ENCODE results near the gene SH3BGRL3. TPM values are rescaled to one million over a fixed set of nuclear protein-coding genes. Genes with fewer than 3 reads are reported as not detected.

Gene SH3BGRL3
- total and polyA plus RNA-seq, 2 experiments from 2014 or later, result 30.9 to 370 TPM

DNA sequence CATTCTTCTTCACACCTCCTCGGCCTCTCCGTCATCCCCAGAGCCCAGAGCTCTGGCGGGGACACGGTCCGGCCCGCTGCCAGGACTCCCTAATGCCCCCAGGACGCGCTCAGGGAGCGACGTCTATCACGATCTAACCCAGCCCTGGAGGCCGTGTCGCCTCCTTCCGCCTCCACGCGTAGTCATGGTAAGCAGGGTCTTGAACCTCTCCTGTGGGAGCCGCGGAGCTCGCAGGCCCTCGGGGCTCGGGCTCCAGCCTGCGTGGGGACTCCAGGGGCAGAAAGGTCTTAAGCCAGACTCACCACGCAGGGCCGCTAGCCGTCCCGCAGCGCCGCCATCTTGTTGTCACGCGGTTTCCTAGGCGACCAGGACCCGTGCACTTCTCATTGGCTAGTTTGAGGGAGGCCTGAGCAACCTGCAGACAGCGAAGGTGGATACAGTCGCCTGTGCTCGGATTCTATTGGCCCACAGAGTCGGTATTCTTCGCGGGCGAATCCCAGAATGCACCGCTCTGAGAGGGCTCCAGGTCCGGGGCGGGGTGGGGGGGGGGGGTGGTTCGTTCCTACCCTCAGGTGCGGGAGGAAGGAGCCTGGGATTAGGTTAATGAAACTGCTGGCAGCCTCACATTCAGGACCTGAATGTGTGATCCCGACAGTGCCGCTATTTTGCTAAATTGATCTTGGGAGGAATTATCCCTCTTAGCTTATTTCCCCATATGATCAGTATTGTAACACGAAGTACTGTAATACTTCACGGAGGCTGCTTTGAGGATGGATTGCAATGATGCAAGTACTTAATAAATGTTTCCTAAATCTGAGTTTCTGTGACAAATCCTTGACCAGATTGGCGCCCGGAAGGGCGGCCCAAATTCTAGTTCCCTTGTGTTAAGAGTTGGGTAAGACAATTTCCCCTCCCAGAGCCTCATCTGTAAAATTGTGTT lies 26.7 kb downstream of the SH3BGRL3 start, which contains the start of gene UBXN11:
Gene UBXN11 (minus strand): TSS at position 347 of the 940 bp plus-strand sequence. CDS start 3,753 bp downstream, outside the sequence.
- TF ChIP-seq, protein P1, sequence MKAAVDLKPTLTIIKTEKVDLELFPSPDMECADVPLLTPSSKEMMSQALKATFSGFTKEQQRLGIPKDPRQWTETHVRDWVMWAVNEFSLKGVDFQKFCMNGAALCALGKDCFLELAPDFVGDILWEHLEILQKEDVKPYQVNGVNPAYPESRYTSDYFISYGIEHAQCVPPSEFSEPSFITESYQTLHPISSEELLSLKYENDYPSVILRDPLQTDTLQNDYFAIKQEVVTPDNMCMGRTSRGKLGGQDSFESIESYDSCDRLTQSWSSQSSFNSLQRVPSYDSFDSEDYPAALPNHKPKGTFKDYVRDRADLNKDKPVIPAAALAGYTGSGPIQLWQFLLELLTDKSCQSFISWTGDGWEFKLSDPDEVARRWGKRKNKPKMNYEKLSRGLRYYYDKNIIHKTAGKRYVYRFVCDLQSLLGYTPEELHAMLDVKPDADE (IDR thresholded peaks at IDR 0.05), result no peak
- TF ChIP-seq, protein P2, sequence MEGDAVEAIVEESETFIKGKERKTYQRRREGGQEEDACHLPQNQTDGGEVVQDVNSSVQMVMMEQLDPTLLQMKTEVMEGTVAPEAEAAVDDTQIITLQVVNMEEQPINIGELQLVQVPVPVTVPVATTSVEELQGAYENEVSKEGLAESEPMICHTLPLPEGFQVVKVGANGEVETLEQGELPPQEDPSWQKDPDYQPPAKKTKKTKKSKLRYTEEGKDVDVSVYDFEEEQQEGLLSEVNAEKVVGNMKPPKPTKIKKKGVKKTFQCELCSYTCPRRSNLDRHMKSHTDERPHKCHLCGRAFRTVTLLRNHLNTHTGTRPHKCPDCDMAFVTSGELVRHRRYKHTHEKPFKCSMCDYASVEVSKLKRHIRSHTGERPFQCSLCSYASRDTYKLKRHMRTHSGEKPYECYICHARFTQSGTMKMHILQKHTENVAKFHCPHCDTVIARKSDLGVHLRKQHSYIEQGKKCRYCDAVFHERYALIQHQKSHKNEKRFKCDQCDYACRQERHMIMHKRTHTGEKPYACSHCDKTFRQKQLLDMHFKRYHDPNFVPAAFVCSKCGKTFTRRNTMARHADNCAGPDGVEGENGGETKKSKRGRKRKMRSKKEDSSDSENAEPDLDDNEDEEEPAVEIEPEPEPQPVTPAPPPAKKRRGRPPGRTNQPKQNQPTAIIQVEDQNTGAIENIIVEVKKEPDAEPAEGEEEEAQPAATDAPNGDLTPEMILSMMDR (conservative IDR thresholded peaks at IDR 0.05; ENCODE audit: low read depth in 2 of 2), result no peak
- no peak for TF ChIP-seq CREB1 (CRISPR knock-in tag; IDR thresholded peaks at IDR 0.05; ENCODE audit: low read depth)
- TF ChIP-seq STAT1 (IDR thresholded peaks at IDR 0.05; ENCODE audit: unreplicated experiment), result no peak
- TF ChIP-seq, protein P3, sequence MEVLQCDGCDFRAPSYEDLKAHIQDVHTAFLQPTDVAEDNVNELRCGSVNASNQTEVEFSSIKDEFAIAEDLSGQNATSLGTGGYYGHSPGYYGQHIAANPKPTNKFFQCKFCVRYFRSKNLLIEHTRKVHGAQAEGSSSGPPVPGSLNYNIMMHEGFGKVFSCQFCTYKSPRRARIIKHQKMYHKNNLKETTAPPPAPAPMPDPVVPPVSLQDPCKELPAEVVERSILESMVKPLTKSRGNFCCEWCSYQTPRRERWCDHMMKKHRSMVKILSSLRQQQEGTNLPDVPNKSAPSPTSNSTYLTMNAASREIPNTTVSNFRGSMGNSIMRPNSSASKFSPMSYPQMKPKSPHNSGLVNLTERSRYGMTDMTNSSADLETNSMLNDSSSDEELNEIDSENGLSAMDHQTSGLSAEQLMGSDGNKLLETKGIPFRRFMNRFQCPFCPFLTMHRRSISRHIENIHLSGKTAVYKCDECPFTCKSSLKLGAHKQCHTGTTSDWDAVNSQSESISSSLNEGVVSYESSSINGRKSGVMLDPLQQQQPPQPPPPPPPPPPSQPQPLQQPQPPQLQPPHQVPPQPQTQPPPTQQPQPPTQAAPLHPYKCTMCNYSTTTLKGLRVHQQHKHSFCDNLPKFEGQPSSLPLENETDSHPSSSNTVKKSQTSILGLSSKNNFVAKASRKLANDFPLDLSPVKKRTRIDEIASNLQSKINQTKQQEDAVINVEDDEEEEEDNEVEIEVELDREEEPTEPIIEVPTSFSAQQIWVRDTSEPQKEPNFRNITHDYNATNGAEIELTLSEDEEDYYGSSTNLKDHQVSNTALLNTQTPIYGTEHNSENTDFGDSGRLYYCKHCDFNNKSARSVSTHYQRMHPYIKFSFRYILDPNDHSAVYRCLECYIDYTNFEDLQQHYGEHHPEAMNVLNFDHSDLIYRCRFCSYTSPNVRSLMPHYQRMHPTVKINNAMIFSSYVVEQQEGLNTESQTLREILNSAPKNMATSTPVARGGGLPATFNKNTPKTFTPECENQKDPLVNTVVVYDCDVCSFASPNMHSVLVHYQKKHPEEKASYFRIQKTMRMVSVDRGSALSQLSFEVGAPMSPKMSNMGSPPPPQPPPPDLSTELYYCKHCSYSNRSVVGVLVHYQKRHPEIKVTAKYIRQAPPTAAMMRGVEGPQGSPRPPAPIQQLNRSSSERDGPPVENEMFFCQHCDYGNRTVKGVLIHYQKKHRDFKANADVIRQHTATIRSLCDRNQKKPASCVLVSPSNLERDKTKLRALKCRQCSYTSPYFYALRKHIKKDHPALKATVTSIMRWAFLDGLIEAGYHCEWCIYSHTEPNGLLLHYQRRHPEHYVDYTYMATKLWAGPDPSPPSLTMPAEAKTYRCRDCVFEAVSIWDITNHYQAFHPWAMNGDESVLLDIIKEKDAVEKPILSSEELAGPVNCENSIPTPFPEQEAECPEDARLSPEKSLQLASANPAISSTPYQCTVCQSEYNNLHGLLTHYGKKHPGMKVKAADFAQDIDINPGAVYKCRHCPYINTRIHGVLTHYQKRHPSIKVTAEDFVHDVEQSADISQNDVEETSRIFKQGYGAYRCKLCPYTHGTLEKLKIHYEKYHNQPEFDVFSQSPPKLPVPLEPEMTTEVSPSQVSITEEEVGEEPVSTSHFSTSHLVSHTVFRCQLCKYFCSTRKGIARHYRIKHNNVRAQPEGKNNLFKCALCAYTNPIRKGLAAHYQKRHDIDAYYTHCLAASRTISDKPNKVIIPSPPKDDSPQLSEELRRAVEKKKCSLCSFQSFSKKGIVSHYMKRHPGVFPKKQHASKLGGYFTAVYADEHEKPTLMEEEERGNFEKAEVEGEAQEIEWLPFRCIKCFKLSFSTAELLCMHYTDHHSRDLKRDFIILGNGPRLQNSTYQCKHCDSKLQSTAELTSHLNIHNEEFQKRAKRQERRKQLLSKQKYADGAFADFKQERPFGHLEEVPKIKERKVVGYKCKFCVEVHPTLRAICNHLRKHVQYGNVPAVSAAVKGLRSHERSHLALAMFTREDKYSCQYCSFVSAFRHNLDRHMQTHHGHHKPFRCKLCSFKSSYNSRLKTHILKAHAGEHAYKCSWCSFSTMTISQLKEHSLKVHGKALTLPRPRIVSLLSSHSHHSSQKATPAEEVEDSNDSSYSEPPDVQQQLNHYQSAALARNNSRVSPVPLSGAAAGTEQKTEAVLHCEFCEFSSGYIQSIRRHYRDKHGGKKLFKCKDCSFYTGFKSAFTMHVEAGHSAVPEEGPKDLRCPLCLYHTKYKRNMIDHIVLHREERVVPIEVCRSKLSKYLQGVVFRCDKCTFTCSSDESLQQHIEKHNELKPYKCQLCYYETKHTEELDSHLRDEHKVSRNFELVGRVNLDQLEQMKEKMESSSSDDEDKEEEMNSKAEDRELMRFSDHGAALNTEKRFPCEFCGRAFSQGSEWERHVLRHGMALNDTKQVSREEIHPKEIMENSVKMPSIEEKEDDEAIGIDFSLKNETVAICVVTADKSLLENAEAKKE (CRISPR knock-in tag; IDR thresholded peaks at IDR 0.05), result no peak
- TF ChIP-seq EZH2 (IDR thresholded peaks at IDR 0.05; ENCODE audit: low read depth, unreplicated experiment), result no peak
- no peak; the same call in 1 of the 2 replicates for TF ChIP-seq POLR2AphosphoS5 (IDR thresholded peaks at IDR 0.05; ENCODE audit: low read depth)
- no peak for TF ChIP-seq ZNF114 (CRISPR knock-in tag; IDR thresholded peaks at IDR 0.05)
- TF ChIP-seq ZNF331 (CRISPR knock-in tag; IDR thresholded peaks at IDR 0.05; ENCODE audit: low read depth), result no peak
- TF ChIP-seq EZH2phosphoT487 (IDR thresholded peaks at IDR 0.05; ENCODE audit: unreplicated experiment), result no peak
- no peak for TF ChIP-seq NANOG (IDR thresholded peaks at IDR 0.05; ENCODE audit: borderline replicate concordance)
- no peak for TF ChIP-seq JUNB (IDR thresholded peaks at IDR 0.05; ENCODE audit: unreplicated experiment)
- TF ChIP-seq, protein P4, sequence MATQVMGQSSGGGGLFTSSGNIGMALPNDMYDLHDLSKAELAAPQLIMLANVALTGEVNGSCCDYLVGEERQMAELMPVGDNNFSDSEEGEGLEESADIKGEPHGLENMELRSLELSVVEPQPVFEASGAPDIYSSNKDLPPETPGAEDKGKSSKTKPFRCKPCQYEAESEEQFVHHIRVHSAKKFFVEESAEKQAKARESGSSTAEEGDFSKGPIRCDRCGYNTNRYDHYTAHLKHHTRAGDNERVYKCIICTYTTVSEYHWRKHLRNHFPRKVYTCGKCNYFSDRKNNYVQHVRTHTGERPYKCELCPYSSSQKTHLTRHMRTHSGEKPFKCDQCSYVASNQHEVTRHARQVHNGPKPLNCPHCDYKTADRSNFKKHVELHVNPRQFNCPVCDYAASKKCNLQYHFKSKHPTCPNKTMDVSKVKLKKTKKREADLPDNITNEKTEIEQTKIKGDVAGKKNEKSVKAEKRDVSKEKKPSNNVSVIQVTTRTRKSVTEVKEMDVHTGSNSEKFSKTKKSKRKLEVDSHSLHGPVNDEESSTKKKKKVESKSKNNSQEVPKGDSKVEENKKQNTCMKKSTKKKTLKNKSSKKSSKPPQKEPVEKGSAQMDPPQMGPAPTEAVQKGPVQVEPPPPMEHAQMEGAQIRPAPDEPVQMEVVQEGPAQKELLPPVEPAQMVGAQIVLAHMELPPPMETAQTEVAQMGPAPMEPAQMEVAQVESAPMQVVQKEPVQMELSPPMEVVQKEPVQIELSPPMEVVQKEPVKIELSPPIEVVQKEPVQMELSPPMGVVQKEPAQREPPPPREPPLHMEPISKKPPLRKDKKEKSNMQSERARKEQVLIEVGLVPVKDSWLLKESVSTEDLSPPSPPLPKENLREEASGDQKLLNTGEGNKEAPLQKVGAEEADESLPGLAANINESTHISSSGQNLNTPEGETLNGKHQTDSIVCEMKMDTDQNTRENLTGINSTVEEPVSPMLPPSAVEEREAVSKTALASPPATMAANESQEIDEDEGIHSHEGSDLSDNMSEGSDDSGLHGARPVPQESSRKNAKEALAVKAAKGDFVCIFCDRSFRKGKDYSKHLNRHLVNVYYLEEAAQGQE (IDR thresholded peaks at IDR 0.05; ENCODE audit: unreplicated experiment), result no peak
- no peaks in the 10 kb centered on the region for H3K36me3 Mint-ChIP-seq (ENCODE audit: low read depth)
- Histone ChIP-seq H3K9me2 (ENCODE audit: insufficient read depth) (no peaks in the 10 kb centered on the region), H3F3A (replicated peaks; ENCODE audit: low read depth) (0 out of 2 replicates have a peak, but pooled peaks cover 5% of the 10 kb centered on the region), H3K4me2 (peak within 1 kb of the TSS; percentile 98), H3K27ac (ENCODE audit: low read depth) (no peak within 1 kb of the TSS), H3K36me3 (ENCODE audit: insufficient read depth) (no peaks in the 10 kb centered on the region), H3K27me3 (ENCODE audit: insufficient read depth) (no peaks in the 10 kb centered on the region), H4K20me1 (replicated peaks; ENCODE audit: insufficient read depth) (no peaks in the 10 kb centered on the region), H3K79me2 (replicated peaks; ENCODE audit: insufficient read depth) (0 out of 2 replicates have a peak, but pooled peaks cover 9% of the 10 kb centered on the region), H3K4me1 (ENCODE audit: insufficient read depth) (peaks cover 10% of the 10 kb centered on the region), H2AFZ (peak within 1 kb of the TSS; percentile 98), H3K4me3 (peak within 1 kb of the TSS; percentile 99)
- H3K9me3 Mint-ChIP-seq, result no peaks in the 10 kb centered on the region
- H3K27ac Mint-ChIP-seq, result peak within 1 kb of the TSS; percentile 92
- peak; percentile 99 for DNase-seq (ENCODE audit: low spot score)
- H3K27me3 Mint-ChIP-seq (ENCODE audit: insufficient read depth, low read depth, poor library complexity), result no peaks in the 10 kb centered on the region
- ATAC-seq, result peak; percentile 99
- H3K4me1 Mint-ChIP-seq, result peaks cover 16% of the 10 kb centered on the region; the same call in 2 of the 3 replicates
- H3K4me3 Mint-ChIP-seq, result peak within 1 kb of the TSS; percentile 98

All from GM23338 (cell line).